ENCODE data around the gene GOPC. TPM values are rescaled to one million over a fixed set of nuclear protein-coding genes. Genes with fewer than 3 reads are reported as not detected.

The GOPC gene
- total RNA-seq, 1 experiment from 2014 or later, result 33.5 TPM

DNA sequence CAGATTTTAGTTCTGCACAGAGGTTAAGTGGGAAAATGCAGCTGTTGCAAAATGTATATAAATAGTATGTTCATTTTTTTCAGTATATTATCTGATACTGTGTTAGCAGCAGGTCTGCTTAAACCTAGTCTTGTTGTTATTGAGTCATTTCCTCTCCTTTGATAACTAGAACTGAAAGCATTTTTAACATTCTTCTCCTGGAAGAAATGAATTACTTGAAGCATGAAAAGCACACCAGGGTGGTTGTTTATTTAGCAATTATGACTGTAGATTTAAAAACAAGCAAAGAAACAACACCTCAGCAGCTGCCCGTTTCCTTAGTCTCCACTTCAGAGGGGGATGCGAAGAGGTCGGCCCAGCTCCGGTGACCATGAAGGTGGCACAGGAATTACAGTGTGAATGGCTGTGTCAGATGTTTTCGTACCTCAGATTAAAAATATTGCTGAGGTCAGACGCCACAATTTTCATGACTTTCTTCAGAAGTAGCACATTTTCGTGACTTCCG is 53.5 kb downstream of the GOPC start:
- intact Hi-C loops (cut with micrococcal nuclease; ENCODE audit: unreplicated experiment), result no loop called here
- no peak for DNase-seq
- CTCF ChIA-PET, result no interaction called here
- H3K27ac Mint-ChIP-seq (ENCODE audit: unreplicated experiment), result no peak overlapping the region
- H3K4me1 Mint-ChIP-seq (ENCODE audit: low read depth, unreplicated experiment), result peaks cover 13% of the 10 kb centered on the region
- H3K9me3 Mint-ChIP-seq (ENCODE audit: low read depth, unreplicated experiment), result no peaks in the 10 kb centered on the region
- BruUV-seq (replicated peaks), result no TSS peak
- H3K36me3 Mint-ChIP-seq (ENCODE audit: insufficient read depth, unreplicated experiment), result peaks cover 16% of the 10 kb centered on the region
- H3K4me3 Mint-ChIP-seq (ENCODE audit: low read depth, unreplicated experiment), result no peak overlapping the region
- TF ChIP-seq, protein P1, sequence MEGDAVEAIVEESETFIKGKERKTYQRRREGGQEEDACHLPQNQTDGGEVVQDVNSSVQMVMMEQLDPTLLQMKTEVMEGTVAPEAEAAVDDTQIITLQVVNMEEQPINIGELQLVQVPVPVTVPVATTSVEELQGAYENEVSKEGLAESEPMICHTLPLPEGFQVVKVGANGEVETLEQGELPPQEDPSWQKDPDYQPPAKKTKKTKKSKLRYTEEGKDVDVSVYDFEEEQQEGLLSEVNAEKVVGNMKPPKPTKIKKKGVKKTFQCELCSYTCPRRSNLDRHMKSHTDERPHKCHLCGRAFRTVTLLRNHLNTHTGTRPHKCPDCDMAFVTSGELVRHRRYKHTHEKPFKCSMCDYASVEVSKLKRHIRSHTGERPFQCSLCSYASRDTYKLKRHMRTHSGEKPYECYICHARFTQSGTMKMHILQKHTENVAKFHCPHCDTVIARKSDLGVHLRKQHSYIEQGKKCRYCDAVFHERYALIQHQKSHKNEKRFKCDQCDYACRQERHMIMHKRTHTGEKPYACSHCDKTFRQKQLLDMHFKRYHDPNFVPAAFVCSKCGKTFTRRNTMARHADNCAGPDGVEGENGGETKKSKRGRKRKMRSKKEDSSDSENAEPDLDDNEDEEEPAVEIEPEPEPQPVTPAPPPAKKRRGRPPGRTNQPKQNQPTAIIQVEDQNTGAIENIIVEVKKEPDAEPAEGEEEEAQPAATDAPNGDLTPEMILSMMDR (IDR thresholded peaks at IDR 0.05; ENCODE audit: unreplicated experiment), result no peak
- no peaks in the 10 kb centered on the region for H3K27me3 Mint-ChIP-seq (ENCODE audit: unreplicated experiment)

DNA sequence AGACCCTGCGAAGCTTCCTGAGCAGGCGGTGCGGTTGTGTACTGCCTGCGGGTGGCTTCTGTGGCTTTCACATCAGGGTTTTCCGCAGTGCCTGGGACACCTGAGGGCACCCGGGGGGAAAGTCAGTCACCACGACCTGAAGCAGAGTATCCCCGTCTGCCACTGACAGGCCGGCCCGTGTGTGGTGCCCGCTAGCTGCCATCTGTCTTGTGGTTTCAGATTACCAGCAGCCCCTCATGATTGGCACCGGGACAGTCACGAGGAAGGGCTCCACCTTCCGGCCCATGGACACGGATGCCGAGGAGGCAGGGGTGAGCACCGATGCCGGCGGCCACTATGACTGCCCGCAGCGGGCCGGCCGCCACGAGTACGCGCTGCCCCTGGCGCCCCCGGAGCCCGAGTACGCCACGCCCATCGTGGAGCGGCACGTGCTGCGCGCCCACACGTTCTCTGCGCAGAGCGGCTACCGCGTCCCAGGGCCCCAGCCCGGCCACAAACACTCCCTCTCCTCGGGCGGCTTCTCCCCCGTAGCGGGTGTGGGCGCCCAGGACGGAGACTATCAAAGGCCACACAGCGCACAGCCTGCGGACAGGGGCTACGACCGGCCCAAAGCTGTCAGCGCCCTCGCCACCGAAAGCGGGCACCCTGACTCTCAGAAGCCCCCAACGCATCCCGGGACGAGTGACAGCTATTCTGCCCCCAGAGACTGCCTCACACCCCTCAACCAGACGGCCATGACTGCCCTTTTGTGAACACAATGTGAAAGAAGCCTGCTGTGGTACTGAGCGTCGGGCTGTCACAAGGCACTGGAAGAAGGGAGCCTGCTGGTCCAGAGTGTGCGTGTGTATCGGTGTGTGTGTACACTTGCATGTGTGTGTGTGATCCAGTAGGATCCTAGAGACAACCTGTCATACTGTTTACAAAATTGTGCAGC is 54.4 kb downstream of the GOPC start:
- CTCF ChIA-PET, result no interaction called here
- H3K27ac Mint-ChIP-seq (ENCODE audit: unreplicated experiment), result no peak overlapping the region
- no peaks in the 10 kb centered on the region for H3K9me3 Mint-ChIP-seq (ENCODE audit: low read depth, unreplicated experiment)
- H3K4me1 Mint-ChIP-seq (ENCODE audit: low read depth, unreplicated experiment), result peaks cover 13% of the 10 kb centered on the region
- TF ChIP-seq, protein P1 (IDR thresholded peaks at IDR 0.05; ENCODE audit: unreplicated experiment), result no peak
- H3K36me3 Mint-ChIP-seq (ENCODE audit: insufficient read depth, unreplicated experiment), result peaks cover 19% of the 10 kb centered on the region
- intact Hi-C loops (cut with micrococcal nuclease; ENCODE audit: unreplicated experiment), result no loop called here
- DNase-seq, result no peak
- H3K4me3 Mint-ChIP-seq (ENCODE audit: low read depth, unreplicated experiment), result no peak overlapping the region
- H3K27me3 Mint-ChIP-seq (ENCODE audit: unreplicated experiment), result no peaks in the 10 kb centered on the region
- BruUV-seq (replicated peaks), result no TSS peak

DNA sequence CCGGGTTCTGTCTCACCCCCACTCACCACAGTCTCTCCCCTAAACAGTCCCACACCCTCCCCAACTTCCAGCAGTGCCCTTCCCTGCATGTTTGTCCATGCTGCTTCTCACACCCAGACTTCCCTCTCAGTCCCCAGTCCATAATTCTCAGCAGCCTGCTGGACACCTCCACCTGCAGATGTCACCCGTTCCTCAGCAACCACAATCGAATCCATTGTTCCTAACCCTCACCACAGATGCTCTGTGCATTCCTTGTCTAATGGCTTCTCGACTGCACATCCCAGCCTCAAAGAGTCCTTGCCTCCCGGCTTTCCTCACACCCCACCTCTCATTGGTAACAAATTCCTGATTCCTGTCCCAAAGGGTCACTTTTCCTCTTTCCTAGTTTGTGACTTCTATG is 55.6 kb downstream of the GOPC start:
- intact Hi-C loops (cut with micrococcal nuclease; ENCODE audit: unreplicated experiment), result no loop called here
- Mint-ChIP-seq H3K4me1 (ENCODE audit: low read depth, unreplicated experiment) (peaks cover 13% of the 10 kb centered on the region), H3K27ac (ENCODE audit: unreplicated experiment) (no peak overlapping the region), H3K4me3 (ENCODE audit: low read depth, unreplicated experiment) (no peak overlapping the region), H3K36me3 (ENCODE audit: insufficient read depth, unreplicated experiment) (peaks cover 29% of the 10 kb centered on the region), H3K9me3 (ENCODE audit: low read depth, unreplicated experiment) (no peaks in the 10 kb centered on the region), H3K27me3 (ENCODE audit: unreplicated experiment) (no peaks in the 10 kb centered on the region)
- TF ChIP-seq, protein P1 (IDR thresholded peaks at IDR 0.05; ENCODE audit: unreplicated experiment), result no peak
- CTCF ChIA-PET, result no interaction called here
- DNase-seq, result no peak
- BruUV-seq (replicated peaks), result no TSS peak

DNA sequence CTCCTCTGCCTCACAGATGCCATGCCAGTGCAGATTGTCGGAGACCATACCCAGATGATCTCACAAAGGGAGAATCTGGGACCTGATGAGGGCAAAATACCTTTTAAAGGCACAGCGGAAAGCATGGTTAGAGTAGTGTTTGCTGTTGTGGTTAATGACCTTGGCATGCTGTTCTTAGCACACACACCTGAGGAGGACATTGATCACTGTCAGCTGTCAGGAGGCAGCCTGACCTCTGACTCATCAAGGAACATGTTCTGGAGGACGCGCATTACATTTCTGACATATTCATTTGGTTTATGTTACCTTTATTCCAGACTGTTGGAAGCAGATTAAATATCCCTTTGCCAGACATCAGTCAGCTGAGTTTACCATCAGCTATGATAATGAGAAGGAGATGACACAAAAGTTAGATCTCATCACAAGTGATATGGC is 57.1 kb downstream of the GOPC start:
- no TSS peak for BruUV-seq (replicated peaks)
- intact Hi-C loops (cut with micrococcal nuclease; ENCODE audit: unreplicated experiment), result no loop called here
- TF ChIP-seq, protein P1 (IDR thresholded peaks at IDR 0.05; ENCODE audit: unreplicated experiment), result no peak
- Mint-ChIP-seq H3K27me3 (ENCODE audit: unreplicated experiment) (no peaks in the 10 kb centered on the region), H3K27ac (ENCODE audit: unreplicated experiment) (no peak overlapping the region), H3K4me3 (ENCODE audit: low read depth, unreplicated experiment) (no peak overlapping the region), H3K36me3 (ENCODE audit: insufficient read depth, unreplicated experiment) (peaks cover 36% of the 10 kb centered on the region), H3K4me1 (ENCODE audit: low read depth, unreplicated experiment) (peaks cover 13% of the 10 kb centered on the region), H3K9me3 (ENCODE audit: low read depth, unreplicated experiment) (no peaks in the 10 kb centered on the region)
- CTCF ChIA-PET, result no interaction called here
- peak; percentile 29 for DNase-seq

All from Calu3 (cell line).